Right atrium auricular region (tissue), 2 donors: ENCODE data around the gene TMEM242. TPM values are rescaled to one million over a fixed set of nuclear protein-coding genes. Genes with fewer than 3 reads are reported as not detected.
A peak's percentile ranks its signal among the peaks of the same experiment; 100 is the strongest.

Source experiments
- DNase-seq: peaks from one replicate; pipeline ENCODE4 v3.0.0-alpha.2; 2019; ENCODE audit warnings: low spot score
- H3K27ac ChIP-seq, 2 donors: fragments of 200-600 bp; sonication (generic); 1 replicate in 1 of 2; 2 replicates in 1 of 2; pipeline ENCODE4 v1.5.1; 2016 to 2019
- H3K27me3 ChIP-seq, 2 donors: fragments of 200-600 bp; sonication (generic); one replicate each; pipeline versions ENCODE4 v1.5.1 to v1.6.0; 2017 to 2019
- H3K36me3 ChIP-seq: fragments of 200-600 bp; sonication (generic); one replicate; pipeline ENCODE4 v1.5.1; 2016
- H3K4me1 ChIP-seq, 2 donors: fragments of 200-600 bp; sonication (generic); one replicate each; pipeline versions ENCODE4 v1.5.1 to v1.6.0; 2017 to 2019
- H3K4me3 ChIP-seq, 2 donors: fragments of 200-600 bp; sonication (generic); 1 replicate in 1 of 2; 2 replicates in 1 of 2; pipeline ENCODE4 v1.5.1; 2017 to 2019; ENCODE audit warnings: mild to moderate bottlenecking in 1 of 2, moderate library complexity in 1 of 2
- H3K9me3 ChIP-seq, 2 donors: fragments of 200-600 bp; sonication (generic); one replicate each; pipeline ENCODE4 v1.5.1; 2019
- CTCF ChIP-seq, 2 donors: fragments of 200-600 bp; sonication (generic); IDR thresholded peaks; one replicate each; pipeline ENCODE4 v1.5.1; 2019; ENCODE audit warnings: antibody characterized with exemption in 2 of 2
- total RNA-seq, 2 donors: library from RNA; depleted of rRNA; stranded (reverse); fragments of >200 nt; gene quantifications; one replicate each; pipeline ENCODE4 v1.1.0, GENCODE V29; 2016

Gene TMEM242
- total RNA-seq, 2 donors from 2014 or later, result 4.9 to 6.2 TPM

- H3K27ac ChIP-seq, result peak overlapping the region in 1 of 2 donors; percentile 67
- H3K4me3 ChIP-seq, result no peak overlapping the region
- H3K9me3 ChIP-seq, result no peaks in the 10 kb centered on the region
- H3K4me1 ChIP-seq, result peaks cover 0 to 37% of the 10 kb centered on the region in 2 donors
- H3K36me3 ChIP-seq, result no peaks in the 10 kb centered on the region
- DNase-seq, result no peak
- no peak for TF ChIP-seq CTCF (IDR thresholded peaks at IDR 0.05)
- no peaks in the 10 kb centered on the region for H3K27me3 ChIP-seq
These were observed 78.5 kb downstream of the TMEM242 start for GRCh38 chr6:157244780-157245179.

GRCh38 chr6:157244175-157244574 lies 79.1 kb downstream of the TMEM242 start:
- H3K27ac ChIP-seq, result peak overlapping the region; percentile 11 to 67
- no peaks in the 10 kb centered on the region for H3K36me3 ChIP-seq
- no peak for TF ChIP-seq CTCF (IDR thresholded peaks at IDR 0.05)
- no peaks in the 10 kb centered on the region for H3K9me3 ChIP-seq
- DNase-seq, result no peak
- H3K4me3 ChIP-seq, result no peak overlapping the region
- no peaks in the 10 kb centered on the region for H3K27me3 ChIP-seq
- H3K4me1 ChIP-seq, result peaks cover 0 to 37% of the 10 kb centered on the region in 2 donors

GRCh38 chr6:157242791-157243190 lies 80.5 kb downstream of the TMEM242 start:
- no peak overlapping the region for H3K4me3 ChIP-seq
- H3K27ac ChIP-seq, result no peak overlapping the region
- no peaks in the 10 kb centered on the region for H3K27me3 ChIP-seq
- no peaks in the 10 kb centered on the region for H3K9me3 ChIP-seq
- DNase-seq, result no peak
- H3K36me3 ChIP-seq, result no peaks in the 10 kb centered on the region
- peaks cover 0 to 37% of the 10 kb centered on the region in 2 donors for H3K4me1 ChIP-seq
- no peak for TF ChIP-seq CTCF (IDR thresholded peaks at IDR 0.05)

- no peaks in the 10 kb centered on the region for H3K27me3 ChIP-seq
- no peak for TF ChIP-seq CTCF (IDR thresholded peaks at IDR 0.05)
- H3K4me3 ChIP-seq, result no peak overlapping the region
- H3K36me3 ChIP-seq, result no peaks in the 10 kb centered on the region
- DNase-seq, result no peak
- H3K9me3 ChIP-seq, result no peaks in the 10 kb centered on the region
- peaks cover 0 to 44% of the 10 kb centered on the region in 2 donors for H3K4me1 ChIP-seq
- H3K27ac ChIP-seq, result peak overlapping the region; percentile 60 to 61
These were observed 82.4 kb downstream of the TMEM242 start for GRCh38 chr6:157240960-157241311.

- Histone ChIP-seq H3K36me3 (no peaks in the 10 kb centered on the region), H3K4me3 (peak overlapping the region in 1 of 2 donors; percentile 18), H3K27ac (peak overlapping the region; percentile 60 to 61), H3K4me1 (peaks cover 0 to 44% of the 10 kb centered on the region in 2 donors), H3K9me3 (no peaks in the 10 kb centered on the region), H3K27me3 (no peaks in the 10 kb centered on the region)
- no peak for TF ChIP-seq CTCF (IDR thresholded peaks at IDR 0.05)
- peak; percentile 82 for DNase-seq
These were observed 83.0 kb downstream of the TMEM242 start for GRCh38 chr6:157240059-157240959.
